GM12865 (cell line): ENCODE results near the gene CEP128.
A peak's percentile ranks its signal among the peaks of the same experiment; 100 is the strongest.

Source experiments
- DNase-seq: peaks from one replicate; pipeline ENCODE4 v3.0.0; 2010; ENCODE audit warnings: low read depth
- H3K4me3 ChIP-seq: 2 replicates; pipeline ENCODE4 v1.5.1; 2011; ENCODE audit warnings: mild to moderate bottlenecking, low read depth, low read length, control low read depth
- CTCF ChIP-seq: IDR thresholded peaks from 2 replicates; pipeline ENCODE4 v1.5.1; 2011; ENCODE audit warnings: low read length, control low read depth, low read depth, inconsistent platforms; ENCODE audit not compliant: insufficient read depth; ENCODE audit errors: missing control alignments

The CEP128 gene

GRCh38 chr14:80606347-80606772, 335.2 kb downstream of the CEP128 start:
- no peak for DNase-seq
- TF ChIP-seq CTCF = no peak
- no peak overlapping the region for H3K4me3 ChIP-seq

- DNase-seq = no peak
- no peak overlapping the region for H3K4me3 ChIP-seq
- no peak for TF ChIP-seq CTCF
These were observed 336.0 kb downstream of the CEP128 start for GRCh38 chr14:80605536-80605935.

- no peak for DNase-seq
- TF ChIP-seq CTCF = no peak
These were observed 338.6 kb downstream of the CEP128 start for GRCh38 chr14:80602946-80603345.

GRCh38 chr14:80587096-80587724, 354.3 kb downstream of the CEP128 start:
- H3K4me3 ChIP-seq = no peak overlapping the region
- peak; percentile 44 for TF ChIP-seq CTCF
- peak; percentile 85 for DNase-seq

More at GRCh38 chr14:80602946-80603345, 338.6 kb downstream of the CEP128 start:
- H3K4me3 ChIP-seq = no peak overlapping the region

- TF ChIP-seq CTCF = no peak
- no peak overlapping the region for H3K4me3 ChIP-seq
These were observed 355.4 kb downstream of the CEP128 start for GRCh38 chr14:80586131-80586530.

GRCh38 chr14:80585506-80585835, 356.1 kb downstream of the CEP128 start:
- DNase-seq = no peak
- TF ChIP-seq CTCF = no peak
- no peak overlapping the region for H3K4me3 ChIP-seq

More at GRCh38 chr14:80586131-80586530, 355.4 kb downstream of the CEP128 start:
- DNase-seq = no peak
